HK-2 (cell line): Measurements from ENCODE around the gene SLIT3.

Experiments
- DNase-seq: peaks from one replicate; pipeline ENCODE4 v3.0.0-alpha.2; 2018; ENCODE audit not compliant: unreplicated experiment

SLIT3 gene

GRCh38 chr5:168831383-168831782, 469.6 kb downstream of the SLIT3 start:
- no peak for DNase-seq

GRCh38 chr5:168830833-168831232, 470.1 kb downstream of the SLIT3 start:
- DNase-seq: no peak

- DNase-seq: no peak
Measured at GRCh38 chr5:168829922-168830417, 471.0 kb downstream of the SLIT3 start.

GRCh38 chr5:168829044-168829443, 471.9 kb downstream of the SLIT3 start:
- no peak for DNase-seq

- no peak for DNase-seq
Measured at GRCh38 chr5:168827636-168828035, 473.3 kb downstream of the SLIT3 start.

- no peak for DNase-seq
Measured at GRCh38 chr5:168826246-168826725, 474.7 kb downstream of the SLIT3 start.

GRCh38 chr5:168822745-168823281, 478.1 kb downstream of the SLIT3 start:
- no peak for DNase-seq

- no peak for DNase-seq
Measured at GRCh38 chr5:168822248-168822744, 478.6 kb downstream of the SLIT3 start.

- no peak for DNase-seq
Measured at GRCh38 chr5:168820874-168821273, 480.1 kb downstream of the SLIT3 start.

- no peak for DNase-seq
Measured at GRCh38 chr5:168819004-168819621, 481.8 kb downstream of the SLIT3 start.

GRCh38 chr5:168818558-168818957, 482.4 kb downstream of the SLIT3 start:
- DNase-seq: no peak

- no peak for DNase-seq
Measured at GRCh38 chr5:168817591-168817990, 483.3 kb downstream of the SLIT3 start.

- DNase-seq: no peak
Measured at GRCh38 chr5:168816661-168817060, 484.3 kb downstream of the SLIT3 start.

- no peak for DNase-seq
Measured at GRCh38 chr5:168813184-168813968, 487.6 kb downstream of the SLIT3 start.

GRCh38 chr5:168810641-168811040, 490.3 kb downstream of the SLIT3 start:
- DNase-seq: no peak

GRCh38 chr5:168809218-168809617, 491.7 kb downstream of the SLIT3 start:
- no peak for DNase-seq

GRCh38 chr5:168808051-168808616, 492.8 kb downstream of the SLIT3 start:
- no peak for DNase-seq

- DNase-seq: no peak
Measured at GRCh38 chr5:168807287-168807686, 493.7 kb downstream of the SLIT3 start.

GRCh38 chr5:168803541-168803940, 497.4 kb downstream of the SLIT3 start:
- no peak for DNase-seq

GRCh38 chr5:168802337-168802736, 498.6 kb downstream of the SLIT3 start:
- no peak for DNase-seq

GRCh38 chr5:168801567-168801966, 499.4 kb downstream of the SLIT3 start:
- no peak for DNase-seq

GRCh38 chr5:168800701-168801100, 500.2 kb downstream of the SLIT3 start:
- no peak for DNase-seq
